GM06990 (cell line): ENCODE results near the gene HOXC5.
A peak's percentile ranks its signal among the peaks of the same experiment; 100 is the strongest.

Experiments
- DNase-seq: peaks from one replicate; pipeline ENCODE4 v3.0.0-alpha.2; 2011; ENCODE audit not compliant: insufficient read length; ENCODE audit errors: extremely low read depth
- H3K27me3 ChIP-seq: replicated peaks from 2 replicates; pipeline ENCODE4 v1.6.0; 2011; ENCODE audit warnings: low read length; ENCODE audit not compliant: control insufficient read depth, insufficient read depth
- H3K36me3 ChIP-seq: 2 replicates; pipeline ENCODE4 v1.5.1; 2011; ENCODE audit warnings: low read length; ENCODE audit not compliant: control insufficient read depth, insufficient read depth
- H3K4me3 ChIP-seq: replicated peaks from 2 replicates; pipeline ENCODE4 v1.5.1; 2011; ENCODE audit warnings: low read depth, mild to moderate bottlenecking, control low read depth, low read length
- TF ChIP-seq, protein P1 (sequence below): IDR thresholded peaks from 2 replicates; pipeline ENCODE4 v1.5.1; 2011; ENCODE audit warnings: low read length, control low read depth, mild to moderate bottlenecking, inconsistent platforms; ENCODE audit not compliant: insufficient read depth, poor library complexity, severe bottlenecking

HOXC5 gene

DNA sequence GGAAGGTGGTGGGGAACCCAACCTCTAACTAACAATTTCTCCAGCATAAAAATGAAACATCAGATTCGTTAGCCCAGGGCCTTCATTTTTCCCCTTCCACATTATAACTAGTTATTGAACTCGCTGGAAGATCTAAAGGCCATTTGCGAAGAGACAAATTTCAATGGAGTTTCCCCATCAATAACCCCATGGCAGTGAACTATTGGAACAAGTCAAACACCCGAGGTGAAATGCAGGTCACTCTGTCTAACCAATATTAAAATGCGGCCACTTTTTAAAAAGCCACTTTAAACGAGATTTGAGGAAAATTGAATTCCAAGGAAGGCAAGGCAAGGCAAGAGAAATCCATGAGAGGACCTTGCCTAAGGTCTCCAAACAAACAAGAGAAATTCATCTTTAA, 16.3 kb downstream of the HOXC5 start:
- no peak overlapping the region for H3K4me3 ChIP-seq
- H3K36me3 ChIP-seq: no peaks in the 10 kb centered on the region
- H3K27me3 ChIP-seq: no peaks in the 10 kb centered on the region
- TF ChIP-seq, protein P1, sequence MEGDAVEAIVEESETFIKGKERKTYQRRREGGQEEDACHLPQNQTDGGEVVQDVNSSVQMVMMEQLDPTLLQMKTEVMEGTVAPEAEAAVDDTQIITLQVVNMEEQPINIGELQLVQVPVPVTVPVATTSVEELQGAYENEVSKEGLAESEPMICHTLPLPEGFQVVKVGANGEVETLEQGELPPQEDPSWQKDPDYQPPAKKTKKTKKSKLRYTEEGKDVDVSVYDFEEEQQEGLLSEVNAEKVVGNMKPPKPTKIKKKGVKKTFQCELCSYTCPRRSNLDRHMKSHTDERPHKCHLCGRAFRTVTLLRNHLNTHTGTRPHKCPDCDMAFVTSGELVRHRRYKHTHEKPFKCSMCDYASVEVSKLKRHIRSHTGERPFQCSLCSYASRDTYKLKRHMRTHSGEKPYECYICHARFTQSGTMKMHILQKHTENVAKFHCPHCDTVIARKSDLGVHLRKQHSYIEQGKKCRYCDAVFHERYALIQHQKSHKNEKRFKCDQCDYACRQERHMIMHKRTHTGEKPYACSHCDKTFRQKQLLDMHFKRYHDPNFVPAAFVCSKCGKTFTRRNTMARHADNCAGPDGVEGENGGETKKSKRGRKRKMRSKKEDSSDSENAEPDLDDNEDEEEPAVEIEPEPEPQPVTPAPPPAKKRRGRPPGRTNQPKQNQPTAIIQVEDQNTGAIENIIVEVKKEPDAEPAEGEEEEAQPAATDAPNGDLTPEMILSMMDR: no peak
- no peak for DNase-seq

GRCh38 chr12:54050482-54050810, 17.6 kb downstream of the HOXC5 start:
- H3K36me3 ChIP-seq: no peaks in the 10 kb centered on the region
- H3K4me3 ChIP-seq: no peak overlapping the region
- DNase-seq: no peak
- TF ChIP-seq, protein P1: no peak
- H3K27me3 ChIP-seq: no peaks in the 10 kb centered on the region

DNA sequence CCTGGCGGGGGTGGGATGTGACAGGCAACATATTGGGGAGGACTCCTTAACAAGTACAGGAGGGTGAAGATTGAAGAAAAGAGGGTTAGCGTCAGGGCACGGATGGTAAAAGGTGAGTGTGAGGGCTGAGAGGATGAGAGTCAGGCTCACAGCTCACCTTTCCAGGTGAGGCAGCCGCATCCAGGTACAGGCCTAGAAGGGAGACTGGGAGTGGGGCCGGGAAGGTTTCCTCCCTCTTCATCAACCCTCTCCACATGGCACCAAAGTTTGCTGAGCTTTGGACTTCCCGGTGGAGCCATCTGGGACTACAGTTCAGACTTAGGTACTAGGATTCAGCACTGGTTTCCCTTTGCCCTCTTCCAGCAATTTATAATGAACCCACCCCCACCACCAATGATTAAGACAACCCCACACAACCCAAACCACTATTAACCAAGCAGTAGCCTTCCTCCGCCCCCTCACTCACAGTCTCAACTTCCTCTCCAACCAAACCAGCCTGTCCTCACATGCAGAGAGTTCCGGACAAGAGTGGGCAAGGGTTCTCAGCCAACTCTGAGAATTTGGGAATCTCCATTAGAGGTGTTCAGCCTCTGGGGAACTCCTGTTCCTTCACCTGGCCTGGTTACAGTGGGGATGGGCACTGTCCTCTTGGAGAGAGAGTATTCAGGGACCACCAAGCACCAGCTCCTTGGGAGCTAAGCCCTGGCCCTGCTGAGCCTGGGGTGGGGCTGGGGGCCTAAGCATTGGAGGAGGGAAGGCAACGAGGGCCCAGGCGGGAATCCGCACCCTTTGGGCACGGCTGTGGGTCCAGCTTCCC, 18.4 kb downstream of the HOXC5 start:
- Histone ChIP-seq H3K36me3 (no peaks in the 10 kb centered on the region), H3K27me3 (no peaks in the 10 kb centered on the region), H3K4me3 (no peak overlapping the region)
- TF ChIP-seq, protein P1: no peak
- DNase-seq: no peak

DNA sequence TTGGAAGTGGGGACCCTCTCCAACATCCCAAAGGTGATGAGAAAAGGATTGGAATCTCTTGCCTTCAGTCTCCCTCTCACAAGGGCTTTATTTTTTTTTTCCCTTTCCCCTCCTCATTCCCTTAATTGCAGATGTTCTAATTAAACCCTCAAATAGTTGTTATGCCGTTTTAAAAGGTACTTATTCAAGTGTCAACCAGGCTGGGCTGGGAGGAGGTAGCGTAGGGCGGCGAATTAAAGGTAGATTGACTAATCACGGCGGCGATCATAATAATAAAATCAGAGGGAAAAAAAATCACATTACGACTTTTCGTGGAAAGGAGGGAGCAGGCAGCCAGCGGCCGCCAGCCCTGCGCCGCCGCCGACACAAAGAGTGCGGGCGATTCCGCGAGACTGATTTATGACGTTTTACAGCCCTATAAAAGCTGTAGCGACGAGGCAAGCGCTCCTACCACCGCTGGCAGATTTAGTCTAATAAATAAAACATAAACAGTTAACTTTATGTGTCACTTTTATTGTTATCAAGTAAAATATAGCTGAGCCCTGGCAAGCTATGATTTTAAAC, 19.1 kb downstream of the HOXC5 start:
- no peak overlapping the region for H3K4me3 ChIP-seq
- no peaks in the 10 kb centered on the region for H3K36me3 ChIP-seq
- TF ChIP-seq, protein P1: no peak
- no peaks in the 10 kb centered on the region for H3K27me3 ChIP-seq
- no peak for DNase-seq

- H3K36me3 ChIP-seq: no peaks in the 10 kb centered on the region
- H3K27me3 ChIP-seq: no peaks in the 10 kb centered on the region
- no peak for DNase-seq
Observed at GRCh38 chr12:54052438-54053002, 19.7 kb downstream of the HOXC5 start.

More at GRCh38 chr12:54052438-54053002, 19.7 kb downstream of the HOXC5 start:
- TF ChIP-seq, protein P1: no peak
- peak overlapping the region; percentile 84 for H3K4me3 ChIP-seq
